ENCODE data around the gene RAB3GAP2. TPM values are rescaled to one million over a fixed set of nuclear protein-coding genes. Genes with fewer than 3 reads are reported as not detected.
A peak's percentile ranks its signal among the peaks of the same experiment; 100 is the strongest.

RAB3GAP2 gene
- total RNA-seq, 2 experiments from 2014 or later: 49.5 to 55.4 TPM

GRCh38 chr1:220099826-220100225, 172.4 kb downstream of the RAB3GAP2 start:
- ChIA-PET POLR2A (no interaction called here), CTCF (interaction anchor here (1.0 kb wide), 1 partner anchor 14 kb away, joined by 3 read pairs; no protein-coding TSS in a partner anchor)
- Mint-ChIP-seq H3K36me3 (ENCODE audit: low read depth) (peaks cover 42% of the 10 kb centered on the region), H3K27ac (peak overlapping the region; percentile 6), H3K4me3 (no peak overlapping the region), H3K27me3 (no peaks in the 10 kb centered on the region), H3K9me3 (no peaks in the 10 kb centered on the region), H3K4me1 (peaks cover 21% of the 10 kb centered on the region)
- no peak for DNase-seq

Small RNA genes within 50 kb of the gene (microRNA-seq; reads per million reads assigned to microRNA genes)
- gene MIR194-1 (ENCODE audit: borderline microRNAs expressed, borderline replicate concordance) (0.63 reads per million), gene MIR215 (ENCODE audit: borderline microRNAs expressed, borderline replicate concordance) (0.84 reads per million), gene MIR664A (ENCODE audit: borderline microRNAs expressed, borderline replicate concordance) (64.3 reads per million, percentile 66 among the genes with 10 or more reads in this experiment)

Other genes starting within 250 kb of the RAB3GAP2 start
- gene EPRS1, start 225.9 kb downstream of the RAB3GAP2 start, total RNA-seq: 100 to 1,000 TPM; 112 to 135 TPM
- 10 to 100 TPM; 23.4 to 23.8 TPM for gene BPNT1, start 182.7 kb downstream of the RAB3GAP2 start, total RNA-seq
- gene IARS2, start 178.3 kb downstream of the RAB3GAP2 start, total RNA-seq: 10 to 100 TPM; 55.4 to 55.8 TPM